ENCODE data around the gene MS4A4E. TPM values are rescaled to one million over a fixed set of nuclear protein-coding genes. Genes with fewer than 3 reads are reported as not detected.
A peak's percentile ranks its signal among the peaks of the same experiment; 100 is the strongest.
"Not testable (repeated sequence)": the region's sequence is repeated elsewhere in the genome, so short reads cannot be mapped to it uniquely, and the experiment has no call there.

Gene MS4A4E
- total RNA-seq, 1 donor from 2014 or later = not detected

GRCh38 chr11:60197442-60197841 lies 45.5 kb downstream of the MS4A4E start:
- DNase-seq (no peak), ATAC-seq (ENCODE audit: low read depth) (no peak)
- Mint-ChIP-seq H3K27me3 (peaks cover 3% of the 10 kb centered on the region), H3K27ac (no peak overlapping the region), H3K36me3 (ENCODE audit: low read depth) (no peaks in the 10 kb centered on the region), H3K4me3 (no peak overlapping the region), H3K9me3 (peaks cover 13% of the 10 kb centered on the region), H3K4me1 (peaks cover 27% of the 10 kb centered on the region)
- TF ChIP-seq CTCF (IDR thresholded peaks at IDR 0.05) = no peak
- POLR2A ChIA-PET = no interaction called here
- intact Hi-C loops (cut with micrococcal nuclease) = no loop called here
- CTCF ChIA-PET = interaction anchor here (2.2 kb wide), 1 partner anchor 54 kb away, joined by 6 read pairs; no protein-coding TSS in a partner anchor

- TF ChIP-seq CTCF (IDR thresholded peaks at IDR 0.05) = no peak
- Mint-ChIP-seq H3K9me3 (peaks cover 13% of the 10 kb centered on the region), H3K4me1 (peaks cover 27% of the 10 kb centered on the region), H3K27ac (peak overlapping the region; percentile 42), H3K36me3 (ENCODE audit: low read depth) (no peaks in the 10 kb centered on the region), H3K4me3 (peak overlapping the region; percentile 25), H3K27me3 (peaks cover 3% of the 10 kb centered on the region)
- ChIA-PET POLR2A (no interaction called here), CTCF (interaction anchor here (2.2 kb wide), 1 partner anchor 55 kb away, joined by 6 read pairs; no protein-coding TSS in a partner anchor)
- no peak for ATAC-seq (ENCODE audit: low read depth)
- intact Hi-C loops (cut with micrococcal nuclease) = no loop called here
- DNase-seq = no peak
Measured at GRCh38 chr11:60195923-60196368, 47.0 kb downstream of the MS4A4E start.

- H3K4me1 Mint-ChIP-seq = peaks cover 27% of the 10 kb centered on the region
- H3K36me3 Mint-ChIP-seq (ENCODE audit: low read depth) = no peaks in the 10 kb centered on the region
Measured at GRCh38 chr11:60194511-60194910, 48.4 kb downstream of the MS4A4E start.

GRCh38 chr11:60193687-60194433 lies 49.1 kb downstream of the MS4A4E start:
- Mint-ChIP-seq H3K27me3 (peaks cover 3% of the 10 kb centered on the region), H3K4me3 (no peak overlapping the region), H3K27ac (peak overlapping the region; percentile 74), H3K4me1 (peaks cover 29% of the 10 kb centered on the region), H3K9me3 (peaks cover 13% of the 10 kb centered on the region), H3K36me3 (ENCODE audit: low read depth) (no peaks in the 10 kb centered on the region)
- DNase-seq (no peak), ATAC-seq (ENCODE audit: low read depth) (peak; percentile 96)
- CTCF ChIA-PET = interaction anchor here (0.6 kb wide), 1 partner anchor 24 kb away, joined by 3 read pairs; no protein-coding TSS in a partner anchor
- POLR2A ChIA-PET = no interaction called here
- no peak for TF ChIP-seq CTCF (IDR thresholded peaks at IDR 0.05)
- intact Hi-C loops (cut with micrococcal nuclease) = no loop called here

More at GRCh38 chr11:60194511-60194910, 48.4 kb downstream of the MS4A4E start:
- no peak for TF ChIP-seq CTCF (IDR thresholded peaks at IDR 0.05)
- Mint-ChIP-seq H3K27ac (no peak overlapping the region), H3K4me3 (no peak overlapping the region), H3K27me3 (peaks cover 3% of the 10 kb centered on the region), H3K9me3 (peaks cover 13% of the 10 kb centered on the region)
- ATAC-seq (ENCODE audit: low read depth) = no peak
- no peak for DNase-seq
- POLR2A ChIA-PET = no interaction called here
- intact Hi-C loops (cut with micrococcal nuclease) = no loop called here
- CTCF ChIA-PET = no interaction called here

- POLR2A ChIA-PET, H3K4me3 Mint-ChIP-seq: not testable (repeated sequence)
Measured at GRCh38 chr11:60192564-60192963, 50.4 kb downstream of the MS4A4E start.

GRCh38 chr11:60188481-60188880 lies 54.5 kb downstream of the MS4A4E start:
- H3K27ac Mint-ChIP-seq; H3K27me3 Mint-ChIP-seq; CTCF ChIA-PET; POLR2A ChIA-PET; DNase-seq; H3K36me3 Mint-ChIP-seq (ENCODE audit: low read depth); H3K4me3 Mint-ChIP-seq; ATAC-seq (ENCODE audit: low read depth): not testable (repeated sequence)
- Mint-ChIP-seq H3K9me3 (peaks cover 15% of the 10 kb centered on the region), H3K4me1 (peaks cover 45% of the 10 kb centered on the region)
- intact Hi-C loops (cut with micrococcal nuclease) = loop anchor here (10.0 kb wide), 2 partner anchors 364 to 434 kb away; partner anchors contain the start of gene STX3

More at GRCh38 chr11:60192564-60192963, 50.4 kb downstream of the MS4A4E start:
- CTCF ChIA-PET; DNase-seq; H3K36me3 Mint-ChIP-seq (ENCODE audit: low read depth); H3K27me3 Mint-ChIP-seq; H3K27ac Mint-ChIP-seq; intact Hi-C loops (cut with micrococcal nuclease); ATAC-seq (ENCODE audit: low read depth): not testable (repeated sequence)
- Mint-ChIP-seq H3K9me3 (peaks cover 13% of the 10 kb centered on the region), H3K4me1 (peaks cover 35% of the 10 kb centered on the region)

GRCh38 chr11:60186128-60186527 lies 56.8 kb downstream of the MS4A4E start:
- H3K9me3 Mint-ChIP-seq; POLR2A ChIA-PET; DNase-seq; H3K27ac Mint-ChIP-seq; CTCF ChIA-PET; H3K36me3 Mint-ChIP-seq (ENCODE audit: low read depth); ATAC-seq (ENCODE audit: low read depth); H3K27me3 Mint-ChIP-seq: not testable (repeated sequence)
- H3K4me1 Mint-ChIP-seq = peaks cover 54% of the 10 kb centered on the region
- H3K4me3 Mint-ChIP-seq = peak overlapping the region; percentile 24
- intact Hi-C loops (cut with micrococcal nuclease) = loop anchor here (10.0 kb wide), 2 partner anchors 361 to 431 kb away; partner anchors contain the start of gene STX3

- CTCF ChIA-PET; H3K27me3 Mint-ChIP-seq; POLR2A ChIA-PET; ATAC-seq (ENCODE audit: low read depth); H3K9me3 Mint-ChIP-seq; H3K36me3 Mint-ChIP-seq (ENCODE audit: low read depth); DNase-seq: not testable (repeated sequence)
- intact Hi-C loops (cut with micrococcal nuclease) = loop anchor here (10.0 kb wide), 2 partner anchors 361 to 431 kb away; partner anchors contain the start of gene STX3
- Mint-ChIP-seq H3K27ac (peak overlapping the region; percentile 54), H3K4me3 (peak overlapping the region; percentile 7), H3K4me1 (peaks cover 54% of the 10 kb centered on the region)
Measured at GRCh38 chr11:60185512-60185827, 57.5 kb downstream of the MS4A4E start.

Measured in activated B cell treated with CpG ODN at 0.5 μM for 24 hours (primary cell).